Measurements from ENCODE around the gene PPFIA4. TPM values are rescaled to one million over a fixed set of nuclear protein-coding genes. Genes with fewer than 3 reads are reported as not detected.

Gene PPFIA4
- total RNA-seq, 1 donor from 2014 or later = 0.13 TPM

DNA sequence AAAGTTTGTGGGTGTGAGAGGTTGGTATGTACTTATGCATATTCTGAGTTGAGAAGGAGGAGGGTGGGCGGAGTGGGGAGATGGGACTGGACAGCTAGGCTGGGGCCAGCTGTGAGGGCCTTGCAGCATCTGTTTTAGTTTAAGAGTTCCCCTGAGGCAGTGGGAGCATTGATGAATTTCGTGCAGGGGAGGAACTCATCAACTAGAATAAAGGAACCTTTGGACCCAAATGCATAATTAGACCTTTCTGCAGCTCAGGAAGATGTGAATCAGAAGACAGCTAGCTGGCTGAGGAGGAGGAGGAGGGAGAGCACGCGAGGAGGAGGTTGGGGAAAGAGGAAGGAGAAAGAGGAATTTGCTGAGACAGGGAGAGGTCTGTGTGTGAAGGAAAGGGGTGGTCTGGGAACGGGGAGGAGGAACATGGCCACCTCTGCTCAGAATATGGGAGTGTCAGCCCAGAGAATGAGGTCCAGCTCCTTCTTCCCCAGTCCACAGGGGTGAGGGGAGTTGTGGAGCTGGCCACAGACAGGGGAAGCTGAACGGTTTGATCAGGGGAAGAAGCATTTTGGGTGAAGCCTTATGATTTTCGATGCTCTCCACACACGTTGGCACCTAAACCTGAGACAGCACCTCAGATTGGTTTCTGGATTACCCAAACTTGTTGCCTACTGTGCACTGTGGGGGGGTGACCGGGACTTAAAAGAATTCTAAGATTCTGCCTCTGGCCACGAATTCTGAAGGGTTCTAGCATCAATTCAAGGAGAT is 31.8 kb downstream of the PPFIA4 start:
- no peak for DNase-seq (ENCODE audit: low read depth in 2 of 2)

DNA sequence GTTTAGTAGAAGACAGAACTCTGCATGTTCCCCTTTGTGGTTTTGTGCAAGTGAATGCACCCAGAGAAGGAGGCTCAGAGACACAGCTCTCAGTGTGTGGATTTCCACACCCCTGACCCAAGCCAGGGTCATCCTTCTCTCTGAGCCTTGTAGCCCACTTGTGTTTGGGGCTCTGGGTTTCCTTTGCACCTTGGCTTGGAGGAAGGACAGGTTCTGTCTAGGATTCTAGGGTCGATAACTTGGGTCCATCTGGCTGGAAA is 32.3 kb downstream of the PPFIA4 start:
- DNase-seq (ENCODE audit: low read depth in 2 of 2) = no peak

DNA sequence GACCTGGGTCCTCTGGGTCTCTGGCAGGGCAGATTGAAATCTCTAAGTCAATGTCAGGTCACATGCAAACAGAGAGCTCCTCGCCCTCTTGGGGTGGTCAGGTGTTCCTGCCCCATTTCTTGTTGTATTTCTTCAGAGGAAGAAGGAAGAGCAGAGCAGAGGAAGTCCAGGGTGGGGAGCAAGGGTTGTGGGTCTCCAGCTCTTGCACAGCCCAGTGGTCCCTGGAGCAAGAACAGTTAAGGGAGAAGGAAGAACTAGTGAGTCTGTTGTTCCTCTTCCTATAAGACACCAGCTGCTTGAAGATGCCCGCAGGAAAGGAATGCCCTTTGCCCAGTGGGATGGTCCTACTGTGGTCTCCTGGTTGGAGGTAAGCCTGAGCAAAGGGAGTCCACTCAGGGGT is 33.2 kb downstream of the PPFIA4 start:
- no peak for DNase-seq (ENCODE audit: low read depth in 2 of 2)

DNA sequence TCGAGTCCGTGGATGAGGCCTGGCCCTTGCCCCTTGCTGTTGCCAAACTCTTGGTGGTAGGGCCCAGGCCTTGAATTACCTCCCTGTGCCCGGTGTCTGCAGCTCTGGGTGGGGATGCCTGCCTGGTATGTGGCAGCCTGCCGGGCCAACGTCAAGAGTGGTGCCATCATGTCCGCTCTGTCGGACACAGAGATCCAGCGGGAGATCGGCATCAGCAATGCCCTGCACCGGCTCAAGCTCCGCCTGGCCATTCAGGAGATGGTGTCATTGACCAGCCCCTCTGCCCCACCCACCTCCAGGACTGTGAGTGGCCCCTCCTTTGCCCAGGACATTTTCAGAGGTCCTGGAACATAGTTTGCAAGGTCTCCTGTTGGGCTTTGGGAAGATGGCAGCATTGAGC is 33.8 kb downstream of the PPFIA4 start:
- no peak for DNase-seq (ENCODE audit: low read depth in 2 of 2)

DNA sequence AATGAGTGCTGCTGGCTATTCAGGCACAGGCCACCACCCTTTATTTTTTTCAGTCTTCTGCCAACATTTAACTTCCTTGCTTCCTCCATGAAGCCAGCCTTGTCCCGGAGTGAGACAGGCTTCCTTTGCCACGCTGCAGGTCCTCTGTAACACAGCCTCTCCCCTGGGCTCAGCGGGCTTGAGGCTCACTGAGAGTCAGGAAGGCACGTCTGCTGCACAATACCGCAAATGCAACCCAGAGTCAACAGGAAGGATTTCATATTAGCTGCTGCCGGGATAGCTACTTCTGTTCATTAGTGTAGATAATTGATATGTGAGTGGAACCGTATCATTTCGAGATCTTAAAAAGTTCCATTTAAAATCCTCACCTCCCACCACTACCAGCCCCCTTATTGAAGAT is 37.0 kb downstream of the PPFIA4 start:
- DNase-seq (ENCODE audit: low read depth in 2 of 2) = no peak

DNA sequence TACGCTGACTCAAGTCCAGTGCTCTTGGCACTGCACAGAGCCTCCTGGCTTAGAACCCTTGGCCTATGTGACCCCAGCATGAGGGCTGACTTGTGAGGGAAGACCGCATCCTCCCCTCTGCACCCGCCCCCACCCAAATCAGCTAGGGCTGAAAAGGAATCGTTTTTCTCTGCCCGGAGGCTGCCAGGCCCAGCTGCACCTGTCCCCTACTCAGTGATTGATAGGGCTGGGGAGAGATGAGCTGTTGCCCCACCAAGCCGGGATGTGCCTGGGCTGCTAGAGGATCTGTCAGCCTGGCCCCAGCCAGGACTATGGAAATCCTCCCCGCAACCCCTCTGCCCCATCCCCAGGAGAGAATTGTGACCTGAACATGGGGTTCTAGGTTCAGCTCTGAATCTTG is 38.9 kb downstream of the PPFIA4 start:
- no peak for DNase-seq (ENCODE audit: low read depth in 2 of 2)

DNA sequence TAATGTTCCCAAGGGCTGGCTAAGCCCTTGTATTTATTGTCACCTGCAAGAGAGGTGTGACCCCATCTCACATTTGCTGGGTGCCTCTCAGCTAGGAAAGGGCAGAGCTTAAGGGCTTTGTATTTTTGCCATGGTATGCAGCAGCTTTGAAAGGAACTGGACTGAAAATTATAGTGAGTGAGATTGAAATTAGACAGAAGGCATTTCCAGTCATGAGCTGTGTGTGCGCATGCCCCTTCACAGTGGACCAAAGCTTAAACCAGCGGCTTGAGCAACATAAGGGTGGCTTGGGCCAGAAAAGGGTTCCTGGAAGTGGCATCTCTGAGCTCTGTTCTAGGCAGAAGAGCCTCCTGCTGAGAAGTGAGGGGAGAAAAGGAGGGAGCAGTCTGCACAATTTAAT is 39.7 kb downstream of the PPFIA4 start:
- no peak for DNase-seq (ENCODE audit: low read depth in 2 of 2)

DNA sequence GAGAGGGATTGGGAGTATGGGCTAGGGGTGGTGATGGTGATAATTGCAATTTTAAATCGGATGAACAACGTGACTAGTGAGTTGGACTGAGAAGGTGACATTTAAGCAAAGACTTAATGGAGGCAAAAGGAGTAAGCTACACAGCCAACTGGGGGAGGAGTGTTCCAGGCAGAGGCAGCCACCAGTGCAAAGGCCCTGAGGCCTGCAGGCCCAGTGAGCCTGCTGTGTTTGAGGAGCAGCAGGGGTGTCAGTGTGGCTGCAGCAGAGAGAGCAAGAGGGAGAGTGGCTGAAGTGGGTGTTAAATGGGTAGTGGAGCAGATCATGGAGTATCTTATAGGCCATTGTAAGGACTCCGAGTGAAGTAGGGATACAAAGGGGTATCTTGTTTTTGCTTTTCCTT is 40.7 kb downstream of the PPFIA4 start:
- no peak for DNase-seq (ENCODE audit: low read depth in 2 of 2)

DNA sequence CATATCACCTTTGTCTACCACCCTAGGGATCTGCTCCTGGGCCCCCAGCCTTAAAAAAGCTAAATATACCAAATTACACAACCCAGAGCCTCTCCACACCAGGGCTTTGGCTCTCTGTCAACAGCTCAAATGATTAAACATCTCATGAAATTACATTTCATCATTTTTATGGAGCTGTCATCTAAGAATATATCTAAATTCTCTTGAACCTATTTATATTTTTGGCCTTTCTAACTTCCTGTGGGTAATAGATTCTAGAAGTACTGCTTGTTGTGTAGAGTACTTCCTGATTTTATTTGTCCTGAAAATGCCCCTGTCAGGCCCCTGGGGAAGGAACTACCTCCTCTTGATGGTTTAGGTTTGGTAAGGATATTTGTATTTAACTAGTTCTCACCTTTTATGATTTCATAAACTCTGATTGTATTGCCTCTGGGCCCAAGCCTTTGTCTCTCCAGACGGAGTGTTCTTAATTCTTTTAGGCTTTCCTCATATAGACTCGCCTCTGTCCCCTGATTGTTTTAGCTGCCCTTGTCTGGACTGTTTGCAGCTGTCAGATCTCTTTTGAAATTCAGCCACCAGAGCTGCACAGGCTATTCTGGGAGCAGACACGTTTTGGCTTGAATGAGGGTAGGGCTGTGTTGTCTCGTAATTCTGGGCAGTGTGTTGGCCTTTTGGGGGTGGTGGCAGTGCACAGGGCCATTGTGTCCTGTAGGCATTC is 42.9 kb downstream of the PPFIA4 start:
- no peak for DNase-seq (ENCODE audit: low read depth in 2 of 2)

DNA sequence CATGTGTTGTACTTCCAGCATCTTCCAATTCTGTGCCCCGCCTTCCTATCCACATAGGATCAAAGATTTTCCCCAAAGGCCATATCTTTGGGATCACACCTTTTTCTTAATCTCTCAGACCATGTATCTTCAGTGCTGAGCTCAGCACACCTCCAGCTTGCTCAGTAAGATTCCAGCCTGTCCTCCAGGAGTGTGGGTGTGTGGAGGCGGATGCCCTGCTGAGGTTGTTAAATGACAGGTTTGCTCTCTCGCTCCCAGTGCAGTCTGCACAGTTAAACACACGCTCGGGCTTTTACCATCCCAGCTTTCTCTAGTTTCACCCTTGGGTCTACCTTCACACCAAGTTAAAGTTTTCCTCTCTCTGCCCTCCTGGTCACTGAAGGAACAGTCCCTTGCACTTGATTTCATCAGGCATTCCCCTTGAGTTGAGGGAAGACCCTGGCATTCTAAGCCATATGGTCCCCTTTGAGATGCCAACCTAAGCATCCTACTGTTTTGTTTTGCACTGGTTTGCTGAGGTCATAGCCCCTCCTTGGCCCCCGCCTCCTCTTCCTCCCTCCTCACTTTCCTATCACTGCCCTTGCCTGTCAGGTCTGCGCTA is 45.8 kb downstream of the PPFIA4 start:
- DNase-seq (ENCODE audit: low read depth in 2 of 2) = no peak

DNA sequence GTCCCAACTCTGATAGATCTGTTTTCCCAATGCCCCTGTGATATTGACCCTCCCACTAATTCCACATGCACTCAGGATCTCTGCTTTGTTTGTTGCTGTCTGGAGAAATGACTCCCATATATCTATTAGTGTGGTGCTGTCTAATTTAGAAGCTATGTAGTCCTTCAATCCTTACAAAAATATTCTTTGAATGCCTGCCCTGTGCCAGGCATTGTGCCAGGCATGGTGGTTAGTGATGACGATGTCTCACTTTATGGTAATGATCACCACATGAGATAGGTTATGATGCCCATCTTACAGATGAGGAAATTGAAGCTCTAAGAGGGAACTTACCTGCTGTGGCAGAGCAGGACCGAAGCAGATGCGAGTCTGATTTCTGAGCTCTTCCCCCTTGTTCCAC is 46.6 kb downstream of the PPFIA4 start:
- no peak for DNase-seq (ENCODE audit: low read depth in 2 of 2)

DNA sequence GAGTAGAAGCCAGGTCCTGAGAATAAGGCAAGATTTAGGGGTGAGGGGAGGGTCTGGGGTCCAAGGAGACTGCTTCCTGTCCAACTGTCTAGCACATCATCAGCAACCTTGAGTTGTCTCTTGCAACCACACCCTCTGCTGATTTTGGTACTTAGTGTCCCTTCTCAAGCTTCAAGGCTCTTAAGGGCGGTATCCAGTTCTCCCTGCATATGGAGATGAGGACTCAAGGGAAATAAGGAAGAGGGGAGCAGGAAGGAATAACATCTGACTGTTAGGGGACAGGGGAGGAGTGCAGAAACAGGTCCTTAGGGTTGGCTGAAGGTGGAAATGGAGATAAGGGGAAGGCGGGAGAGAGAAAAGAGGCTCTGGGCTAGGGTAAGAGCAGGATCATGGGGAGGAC is 47.2 kb downstream of the PPFIA4 start:
- DNase-seq (ENCODE audit: low read depth in 2 of 2) = no peak

DNA sequence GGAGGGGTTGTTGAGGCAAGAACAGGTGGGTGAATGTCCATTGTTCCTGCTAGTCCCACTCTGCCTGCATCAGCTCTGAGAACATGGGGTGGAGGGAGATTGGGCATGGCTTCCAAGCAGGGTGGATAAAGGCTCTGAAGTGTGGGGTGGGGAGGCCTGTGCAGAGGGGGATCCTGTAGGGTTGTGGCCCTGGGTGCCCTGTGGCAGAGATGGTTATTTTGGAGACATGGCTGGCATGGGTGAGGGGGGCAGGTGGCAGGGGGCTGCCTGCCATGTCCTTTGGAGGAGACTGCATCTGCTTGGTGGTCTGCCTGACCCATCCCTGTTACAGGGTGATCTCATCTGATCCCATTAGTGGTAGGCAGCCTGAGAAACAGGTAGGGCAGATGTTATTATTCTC is 48.3 kb downstream of the PPFIA4 start:
- no peak for DNase-seq (ENCODE audit: low read depth in 2 of 2)

DNA sequence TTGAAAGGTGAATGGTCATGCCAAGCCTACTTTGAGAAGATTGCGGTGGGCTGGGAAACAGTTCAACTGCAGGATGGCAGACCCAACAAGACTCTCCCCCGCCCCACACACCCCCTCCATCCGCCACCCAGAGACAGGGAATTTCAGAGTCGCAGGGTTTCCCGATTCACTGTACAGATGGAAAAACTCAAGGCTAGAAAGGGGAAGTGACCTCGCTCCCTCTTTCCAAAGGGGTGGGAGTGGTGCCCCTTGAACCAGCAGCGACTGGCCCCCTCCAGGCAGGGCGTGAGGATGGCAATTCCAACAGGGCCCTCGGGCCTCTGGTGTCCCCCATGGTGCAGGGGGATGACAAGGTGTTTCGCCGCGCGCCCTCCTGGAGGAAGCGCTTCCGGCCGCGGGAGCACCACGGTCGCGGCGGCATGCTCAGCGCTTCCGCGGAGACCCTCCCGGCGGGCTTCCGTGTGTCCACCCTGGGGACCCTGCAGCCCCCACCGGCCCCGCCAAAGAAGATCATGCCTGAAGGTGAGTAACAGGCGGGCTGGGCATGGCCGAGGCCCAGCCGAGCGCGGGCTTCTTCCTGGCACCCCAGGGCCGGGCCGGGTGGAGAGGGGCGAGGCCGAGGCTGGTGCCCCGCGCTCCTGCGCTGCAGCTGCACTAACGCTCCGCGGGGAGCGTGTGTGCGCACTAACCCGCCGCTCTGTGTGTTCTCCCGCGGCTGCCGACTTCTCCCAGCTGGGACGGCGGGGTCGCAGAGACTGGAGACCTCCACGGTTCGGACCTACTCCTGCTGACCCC is 49.1 kb downstream of the PPFIA4 start:
- DNase-seq (ENCODE audit: low read depth in 2 of 2) = no peak

DNA sequence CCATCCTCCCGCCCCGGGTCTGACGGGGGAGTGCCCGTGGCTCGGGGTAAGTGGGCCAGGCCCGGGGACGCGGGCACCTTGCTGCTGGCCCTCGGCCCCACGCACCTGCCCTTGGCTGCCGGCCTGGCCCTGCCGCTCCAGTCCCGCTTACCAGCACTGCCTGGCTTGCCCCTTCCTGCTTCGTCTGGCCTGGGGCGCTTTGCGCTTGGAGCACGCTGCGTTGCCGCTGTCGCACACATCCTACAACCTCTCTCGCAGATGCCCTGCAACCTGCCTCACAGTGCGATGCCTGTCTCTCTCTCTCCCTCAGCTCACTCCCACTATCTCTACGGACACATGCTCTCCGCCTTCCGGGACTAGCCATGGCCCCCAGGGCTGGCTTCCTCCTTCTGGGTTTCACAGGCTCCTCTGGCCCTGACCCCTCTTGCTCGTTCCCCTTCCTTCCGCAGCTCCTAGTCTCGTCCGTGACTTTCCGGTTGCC is 49.8 kb downstream of the PPFIA4 start:
- no peak for DNase-seq (ENCODE audit: low read depth in 2 of 2)

DNA sequence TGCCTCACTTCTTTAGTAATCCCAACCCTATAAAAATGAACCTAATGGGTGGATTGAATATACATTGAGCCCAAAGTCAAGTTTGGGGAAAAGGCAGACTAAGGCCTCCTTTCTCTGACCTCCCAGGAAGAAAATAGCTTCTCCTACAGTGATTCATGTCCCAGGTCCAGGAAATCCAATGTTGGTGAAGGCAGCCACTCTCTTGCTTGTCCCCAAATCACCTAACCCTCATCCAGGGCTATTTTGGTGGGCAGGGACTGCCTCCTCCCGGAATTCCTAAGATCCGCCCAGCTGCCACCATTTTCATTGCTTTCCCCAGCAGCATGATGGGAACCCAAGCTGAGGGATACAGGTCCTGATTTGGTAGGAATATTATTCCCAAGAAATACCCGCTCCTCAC is 51.1 kb downstream of the PPFIA4 start:
- no peak for DNase-seq (ENCODE audit: low read depth in 2 of 2)

DNA sequence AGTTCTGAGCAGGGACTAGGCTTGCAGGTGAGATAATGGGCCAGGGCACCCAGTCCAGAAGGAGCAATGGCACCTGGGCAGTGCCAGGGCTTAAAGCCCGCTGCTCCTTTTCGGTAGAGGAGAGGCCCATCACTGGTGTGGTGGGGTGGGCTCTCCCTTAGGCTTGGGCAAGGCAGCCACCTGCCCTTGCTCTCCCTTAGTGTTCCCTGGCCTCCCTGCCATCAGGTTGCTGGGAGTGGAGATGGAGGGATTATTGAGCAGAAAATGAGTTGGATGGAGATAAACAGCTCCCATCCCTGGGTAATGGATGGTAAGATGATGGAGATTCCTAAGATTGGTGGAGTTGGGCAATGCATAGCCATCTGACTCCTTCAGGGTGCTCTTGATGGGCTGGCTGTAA is 51.7 kb downstream of the PPFIA4 start:
- DNase-seq (ENCODE audit: low read depth in 2 of 2) = no peak

DNA sequence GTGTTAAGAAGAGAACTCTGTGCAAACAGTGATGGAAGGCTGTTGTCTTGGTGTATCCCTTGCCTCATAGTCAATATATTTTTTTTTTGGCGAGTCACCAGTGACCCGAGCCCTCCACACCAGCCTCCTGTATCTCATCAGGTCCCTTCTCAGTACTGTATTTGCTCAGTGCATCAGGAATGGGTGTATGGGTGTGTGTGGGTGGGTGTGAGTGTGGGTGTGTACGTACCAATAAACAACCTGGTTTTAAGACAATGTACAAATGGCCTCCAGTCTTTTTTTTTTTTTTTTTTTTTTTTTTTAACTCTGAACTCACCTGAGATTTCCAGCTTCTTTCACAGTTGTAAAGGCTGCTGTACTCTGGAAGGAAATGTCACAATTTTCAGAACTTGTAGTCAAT is 52.2 kb downstream of the PPFIA4 start:
- DNase-seq (ENCODE audit: low read depth in 2 of 2) = no peak

DNA sequence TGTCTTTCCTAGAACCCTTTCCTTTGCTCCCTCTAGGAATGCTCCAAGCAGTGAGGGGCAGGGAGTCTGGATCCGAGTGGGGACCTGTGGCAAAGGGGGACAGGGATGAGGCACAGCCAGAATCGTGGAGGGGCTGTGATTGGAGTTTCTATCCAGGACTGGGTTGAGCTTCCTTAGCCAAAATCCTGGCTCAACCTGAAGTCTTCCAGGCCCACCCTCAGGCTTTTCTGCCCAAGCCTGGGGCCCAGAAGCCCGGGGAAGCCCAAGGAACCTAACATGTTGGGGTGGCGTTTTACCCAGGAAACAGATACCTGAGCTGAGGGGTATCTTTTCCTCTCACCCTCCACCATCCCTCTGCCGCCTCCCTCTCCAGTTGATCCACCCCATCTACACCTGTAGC is 54.2 kb downstream of the PPFIA4 start:
- DNase-seq (ENCODE audit: low read depth in 2 of 2) = no peak

DNA sequence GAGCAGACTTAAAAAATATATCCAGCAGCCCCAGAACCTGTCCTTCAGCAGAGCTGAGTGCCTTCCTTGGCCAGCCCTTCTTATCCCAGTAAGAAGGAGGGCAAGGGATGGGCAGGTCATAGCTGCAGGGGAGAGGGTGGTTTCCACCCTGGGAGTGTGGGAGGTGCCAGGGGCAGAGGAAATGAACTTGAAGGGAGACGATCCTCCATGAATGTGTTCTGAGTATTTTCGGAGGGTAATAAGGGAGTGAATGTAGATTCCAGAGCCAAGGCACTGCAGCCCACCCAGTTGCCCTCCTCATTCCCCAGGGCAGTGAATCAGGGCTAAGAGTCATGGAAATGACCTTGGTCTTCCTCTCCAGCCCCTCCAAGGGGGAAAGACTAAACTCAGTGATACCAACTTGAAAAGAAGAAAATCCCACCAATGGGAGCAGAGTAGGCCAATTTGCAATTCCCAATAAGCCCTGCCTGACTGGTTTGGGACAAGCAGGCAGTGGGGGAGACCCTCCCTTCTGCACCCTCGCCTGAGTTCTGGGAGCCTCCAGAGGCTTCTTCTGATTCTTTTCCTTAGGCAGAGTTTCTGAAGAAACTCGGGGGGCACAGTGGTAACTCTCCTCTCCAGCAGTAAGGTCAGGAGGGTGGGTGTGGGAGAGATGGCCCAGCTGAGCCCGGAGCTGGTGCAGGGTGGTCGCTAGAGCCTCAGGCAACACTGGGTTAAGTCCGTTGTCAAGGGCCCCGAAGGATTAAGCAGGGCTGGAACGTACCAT is 55.4 kb downstream of the PPFIA4 start:
- DNase-seq (ENCODE audit: low read depth in 2 of 2) = no peak

DNA sequence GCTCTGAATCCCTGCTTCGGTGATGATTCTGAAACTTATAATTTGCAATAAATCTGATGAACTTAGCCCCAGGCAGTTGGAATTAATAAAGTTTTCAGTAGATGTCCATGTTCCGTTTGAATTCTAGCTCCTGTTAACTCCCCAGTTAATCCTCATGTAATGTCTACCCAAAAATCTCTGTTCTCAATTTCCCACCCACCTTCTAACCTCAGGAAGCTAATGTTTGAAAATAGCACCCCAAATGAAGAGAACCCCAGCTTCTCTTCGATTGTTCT is 55.9 kb downstream of the PPFIA4 start:
- no peak for DNase-seq (ENCODE audit: low read depth in 2 of 2)

All from dermis microvascular lymphatic vessel endothelial cell (primary cell).